HL-60 (cell line): ENCODE measurements around the gene HMGN3.

Source experiments
- DNase-seq, 2 experiments: peaks; one replicate each; pipeline ENCODE4 v3.0.0-alpha.2; 2010 to 2020; ENCODE audit warnings: low read depth in 1 of 2, low spot score in 1 of 2
- H3K27ac ChIP-seq: fragments of 250-450 bp; sonication (Bioruptor Pico); replicated peaks from 2 replicates; pipeline ENCODE4 v1.5.1; 2020; ENCODE audit warnings: mild to moderate bottlenecking, moderate library complexity
- H3K27me3 ChIP-seq: fragments of 250-450 bp; sonication (Bioruptor Pico); 2 replicates; pipeline ENCODE4 v1.5.1; 2021; ENCODE audit warnings: mild to moderate bottlenecking, moderate library complexity; ENCODE audit not compliant: insufficient read depth, poor library complexity, severe bottlenecking
- H3K4me3 ChIP-seq: replicated peaks from 2 replicates; pipeline ENCODE4 v1.5.1; 2011; ENCODE audit warnings: mild to moderate bottlenecking, control low read depth, low read length; ENCODE audit not compliant: insufficient read depth
- GABPA ChIP-seq: IDR thresholded peaks from 2 replicates; pipeline ENCODE4 v1.6.1; 2012; ENCODE audit warnings: low read depth
- POLR2AphosphoS5 ChIP-seq: IDR thresholded peaks from 2 replicates; pipeline ENCODE4 v1.6.1; 2012; ENCODE audit warnings: low read depth
- SPI1 ChIP-seq: IDR thresholded peaks from 2 replicates; pipeline ENCODE4 v1.6.1; 2012; ENCODE audit warnings: low read depth, mild to moderate bottlenecking, borderline replicate concordance
- TF ChIP-seq, protein P1 (sequence below): IDR thresholded peaks from one replicate; pipeline ENCODE4 v1.5.1; 2011; ENCODE audit warnings: low read length, control low read depth, inconsistent platforms; ENCODE audit not compliant: insufficient read depth
- TF ChIP-seq, protein P2 (sequence below): IDR thresholded peaks from 2 replicates; pipeline ENCODE4 v1.6.1; 2012; ENCODE audit warnings: low read depth; ENCODE audit not compliant: insufficient replicate concordance

Gene HMGN3

DNA sequence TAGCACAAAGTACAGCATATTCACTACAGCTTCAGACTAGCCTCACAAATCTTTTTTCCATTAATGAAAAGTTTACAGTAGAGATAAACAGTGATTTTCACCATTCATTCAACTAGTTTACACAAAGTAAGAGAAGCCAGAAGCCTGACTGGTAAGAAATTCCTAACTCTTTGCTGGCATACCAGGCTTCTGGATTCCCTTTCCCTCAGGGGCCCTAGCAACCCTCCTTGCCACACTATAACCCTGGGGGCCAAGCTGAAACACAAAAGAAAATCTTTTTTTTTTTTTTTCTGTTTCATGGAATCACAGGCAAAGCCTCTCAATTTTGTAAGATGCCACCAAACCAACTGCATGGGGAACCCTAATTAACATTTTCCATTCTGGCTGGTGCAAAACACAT lies 28.9 kb upstream of the HMGN3 start:
- no peak for TF ChIP-seq GABPA
- TF ChIP-seq POLR2AphosphoS5 = no peak
- no peak for TF ChIP-seq SPI1
- TF ChIP-seq, protein P1, sequence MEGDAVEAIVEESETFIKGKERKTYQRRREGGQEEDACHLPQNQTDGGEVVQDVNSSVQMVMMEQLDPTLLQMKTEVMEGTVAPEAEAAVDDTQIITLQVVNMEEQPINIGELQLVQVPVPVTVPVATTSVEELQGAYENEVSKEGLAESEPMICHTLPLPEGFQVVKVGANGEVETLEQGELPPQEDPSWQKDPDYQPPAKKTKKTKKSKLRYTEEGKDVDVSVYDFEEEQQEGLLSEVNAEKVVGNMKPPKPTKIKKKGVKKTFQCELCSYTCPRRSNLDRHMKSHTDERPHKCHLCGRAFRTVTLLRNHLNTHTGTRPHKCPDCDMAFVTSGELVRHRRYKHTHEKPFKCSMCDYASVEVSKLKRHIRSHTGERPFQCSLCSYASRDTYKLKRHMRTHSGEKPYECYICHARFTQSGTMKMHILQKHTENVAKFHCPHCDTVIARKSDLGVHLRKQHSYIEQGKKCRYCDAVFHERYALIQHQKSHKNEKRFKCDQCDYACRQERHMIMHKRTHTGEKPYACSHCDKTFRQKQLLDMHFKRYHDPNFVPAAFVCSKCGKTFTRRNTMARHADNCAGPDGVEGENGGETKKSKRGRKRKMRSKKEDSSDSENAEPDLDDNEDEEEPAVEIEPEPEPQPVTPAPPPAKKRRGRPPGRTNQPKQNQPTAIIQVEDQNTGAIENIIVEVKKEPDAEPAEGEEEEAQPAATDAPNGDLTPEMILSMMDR = no peak
- TF ChIP-seq, protein P2, sequence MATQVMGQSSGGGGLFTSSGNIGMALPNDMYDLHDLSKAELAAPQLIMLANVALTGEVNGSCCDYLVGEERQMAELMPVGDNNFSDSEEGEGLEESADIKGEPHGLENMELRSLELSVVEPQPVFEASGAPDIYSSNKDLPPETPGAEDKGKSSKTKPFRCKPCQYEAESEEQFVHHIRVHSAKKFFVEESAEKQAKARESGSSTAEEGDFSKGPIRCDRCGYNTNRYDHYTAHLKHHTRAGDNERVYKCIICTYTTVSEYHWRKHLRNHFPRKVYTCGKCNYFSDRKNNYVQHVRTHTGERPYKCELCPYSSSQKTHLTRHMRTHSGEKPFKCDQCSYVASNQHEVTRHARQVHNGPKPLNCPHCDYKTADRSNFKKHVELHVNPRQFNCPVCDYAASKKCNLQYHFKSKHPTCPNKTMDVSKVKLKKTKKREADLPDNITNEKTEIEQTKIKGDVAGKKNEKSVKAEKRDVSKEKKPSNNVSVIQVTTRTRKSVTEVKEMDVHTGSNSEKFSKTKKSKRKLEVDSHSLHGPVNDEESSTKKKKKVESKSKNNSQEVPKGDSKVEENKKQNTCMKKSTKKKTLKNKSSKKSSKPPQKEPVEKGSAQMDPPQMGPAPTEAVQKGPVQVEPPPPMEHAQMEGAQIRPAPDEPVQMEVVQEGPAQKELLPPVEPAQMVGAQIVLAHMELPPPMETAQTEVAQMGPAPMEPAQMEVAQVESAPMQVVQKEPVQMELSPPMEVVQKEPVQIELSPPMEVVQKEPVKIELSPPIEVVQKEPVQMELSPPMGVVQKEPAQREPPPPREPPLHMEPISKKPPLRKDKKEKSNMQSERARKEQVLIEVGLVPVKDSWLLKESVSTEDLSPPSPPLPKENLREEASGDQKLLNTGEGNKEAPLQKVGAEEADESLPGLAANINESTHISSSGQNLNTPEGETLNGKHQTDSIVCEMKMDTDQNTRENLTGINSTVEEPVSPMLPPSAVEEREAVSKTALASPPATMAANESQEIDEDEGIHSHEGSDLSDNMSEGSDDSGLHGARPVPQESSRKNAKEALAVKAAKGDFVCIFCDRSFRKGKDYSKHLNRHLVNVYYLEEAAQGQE = no peak
- no peak for DNase-seq

GRCh38 chr6:79261666-79262065 lies 27.2 kb upstream of the HMGN3 start:
- Histone ChIP-seq H3K4me3 (no peak overlapping the region), H3K27ac (no peak overlapping the region), H3K27me3 (no peaks in the 10 kb centered on the region)
- DNase-seq = no peak
- TF ChIP-seq, protein P2 = no peak
- TF ChIP-seq SPI1 (no peak), GABPA (no peak), POLR2AphosphoS5 (no peak)
- TF ChIP-seq, protein P1 = no peak

More for the DNA sequence above, 28.9 kb upstream of the HMGN3 start:
- H3K27me3 ChIP-seq = no peaks in the 10 kb centered on the region
- H3K27ac ChIP-seq = no peak overlapping the region
- no peak overlapping the region for H3K4me3 ChIP-seq

GRCh38 chr6:79260772-79261171 lies 26.3 kb upstream of the HMGN3 start:
- TF ChIP-seq, protein P2 = no peak
- no peak for TF ChIP-seq SPI1
- no peak for TF ChIP-seq POLR2AphosphoS5
- no peak for TF ChIP-seq GABPA
- TF ChIP-seq, protein P1 = no peak
- DNase-seq = no peak
- H3K4me3 ChIP-seq = no peak overlapping the region
- H3K27ac ChIP-seq = no peak overlapping the region
- H3K27me3 ChIP-seq = no peaks in the 10 kb centered on the region
